ENCODE results near the gene WFS1.

The WFS1 gene

DNA sequence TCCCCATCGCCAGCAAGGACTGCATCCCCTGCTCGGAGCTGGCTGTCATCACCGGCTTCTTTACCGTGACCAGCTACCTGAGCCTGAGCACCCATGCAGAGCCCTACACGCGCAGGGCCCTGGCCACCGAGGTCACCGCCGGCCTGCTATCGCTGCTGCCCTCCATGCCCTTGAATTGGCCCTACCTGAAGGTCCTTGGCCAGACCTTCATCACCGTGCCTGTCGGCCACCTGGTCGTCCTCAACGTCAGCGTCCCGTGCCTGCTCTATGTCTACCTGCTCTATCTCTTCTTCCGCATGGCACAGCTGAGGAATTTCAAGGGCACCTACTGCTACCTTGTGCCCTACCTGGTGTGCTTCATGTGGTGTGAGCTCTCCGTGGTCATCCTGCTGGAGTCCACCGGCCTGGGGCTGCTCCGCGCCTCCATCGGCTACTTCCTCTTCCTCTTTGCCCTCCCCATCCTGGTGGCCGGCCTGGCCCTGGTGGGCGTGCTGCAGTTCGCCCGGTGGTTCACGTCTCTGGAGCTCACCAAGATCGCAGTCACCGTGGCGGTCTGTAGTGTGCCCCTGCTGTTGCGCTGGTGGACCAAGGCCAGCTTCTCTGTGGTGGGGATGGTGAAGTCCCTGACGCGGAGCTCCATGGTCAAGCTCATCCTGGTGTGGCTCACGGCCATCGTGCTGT lies 31.5 kb downstream of the WFS1 start:
- no peak for DNase-seq

DNA sequence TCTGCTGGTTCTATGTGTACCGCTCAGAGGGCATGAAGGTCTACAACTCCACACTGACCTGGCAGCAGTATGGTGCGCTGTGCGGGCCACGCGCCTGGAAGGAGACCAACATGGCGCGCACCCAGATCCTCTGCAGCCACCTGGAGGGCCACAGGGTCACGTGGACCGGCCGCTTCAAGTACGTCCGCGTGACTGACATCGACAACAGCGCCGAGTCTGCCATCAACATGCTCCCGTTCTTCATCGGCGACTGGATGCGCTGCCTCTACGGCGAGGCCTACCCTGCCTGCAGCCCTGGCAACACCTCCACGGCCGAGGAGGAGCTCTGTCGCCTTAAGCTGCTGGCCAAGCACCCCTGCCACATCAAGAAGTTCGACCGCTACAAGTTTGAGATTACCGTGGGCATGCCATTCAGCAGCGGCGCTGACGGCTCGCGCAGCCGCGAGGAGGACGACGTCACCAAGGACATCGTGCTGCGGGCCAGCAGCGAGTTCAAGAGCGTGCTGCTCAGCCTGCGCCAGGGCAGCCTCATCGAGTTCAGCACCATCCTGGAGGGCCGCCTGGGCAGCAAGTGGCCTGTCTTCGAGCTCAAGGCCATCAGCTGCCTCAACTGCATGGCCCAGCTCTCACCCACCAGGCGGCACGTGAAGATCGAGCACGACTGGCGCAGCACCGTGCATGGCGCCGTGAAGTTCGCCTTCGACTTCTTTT lies 32.2 kb downstream of the WFS1 start:
- no peak for DNase-seq

DNA sequence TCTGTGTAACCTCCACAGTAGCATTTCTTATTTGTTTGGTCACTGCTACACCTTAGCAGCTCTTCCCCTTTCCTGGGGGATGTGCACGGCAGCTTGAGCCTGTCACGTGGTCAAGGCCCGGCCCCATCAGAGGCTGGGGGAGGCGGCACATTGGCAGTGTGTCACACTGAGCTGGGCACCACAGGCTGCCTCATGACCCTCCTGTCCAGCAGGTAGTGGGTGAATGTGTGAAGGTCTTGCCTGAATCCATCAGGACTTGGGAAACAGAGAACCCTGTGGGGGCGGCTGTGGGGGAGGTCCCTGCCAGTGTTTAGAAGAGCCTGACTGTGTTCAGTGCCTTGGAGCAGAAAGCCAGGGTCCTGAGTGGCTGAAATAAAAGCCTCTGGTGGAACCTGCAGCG lies 33.2 kb downstream of the WFS1 start:
- no peak for DNase-seq

DNA sequence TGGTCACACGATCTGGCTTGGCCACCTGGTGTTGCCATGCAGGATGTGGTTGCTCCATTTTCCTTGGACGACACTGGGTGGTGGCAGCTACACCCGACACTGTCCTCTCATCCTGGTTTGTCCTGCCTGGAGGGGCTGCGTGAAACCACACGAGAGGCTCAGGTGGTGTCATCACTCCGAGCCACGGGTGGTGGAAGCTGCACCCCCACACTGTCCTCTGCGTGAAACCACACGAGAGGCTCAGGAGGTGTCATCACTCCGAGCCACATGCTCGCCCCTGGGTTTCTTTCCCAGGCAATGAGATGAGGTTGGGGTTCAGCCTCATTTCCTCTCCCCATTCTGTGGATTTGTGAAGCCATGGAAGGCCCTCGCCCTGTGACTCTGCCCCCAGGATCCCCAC lies 34.3 kb downstream of the WFS1 start:
- DNase-seq = no peak

DNA sequence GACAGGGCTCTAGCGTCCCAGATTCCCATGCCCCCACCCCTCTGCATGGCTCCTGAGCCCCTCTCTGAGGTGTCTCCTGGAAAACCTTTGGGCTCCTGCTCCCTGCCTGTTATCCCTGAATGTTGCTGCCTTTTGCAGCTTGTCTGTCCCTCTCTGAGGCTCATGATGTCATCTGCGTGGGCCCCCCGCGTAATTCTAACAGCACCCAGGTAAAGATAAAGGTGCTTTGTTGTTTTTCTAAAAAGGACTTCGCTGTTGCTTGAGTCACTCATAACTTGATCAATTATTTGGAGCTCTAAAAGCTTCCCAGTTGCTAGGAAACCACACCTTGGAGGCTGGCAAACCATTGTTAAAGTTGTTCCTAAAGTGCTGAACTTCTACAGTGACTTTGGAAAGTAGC lies 36.6 kb downstream of the WFS1 start:
- DNase-seq = no peak

DNA sequence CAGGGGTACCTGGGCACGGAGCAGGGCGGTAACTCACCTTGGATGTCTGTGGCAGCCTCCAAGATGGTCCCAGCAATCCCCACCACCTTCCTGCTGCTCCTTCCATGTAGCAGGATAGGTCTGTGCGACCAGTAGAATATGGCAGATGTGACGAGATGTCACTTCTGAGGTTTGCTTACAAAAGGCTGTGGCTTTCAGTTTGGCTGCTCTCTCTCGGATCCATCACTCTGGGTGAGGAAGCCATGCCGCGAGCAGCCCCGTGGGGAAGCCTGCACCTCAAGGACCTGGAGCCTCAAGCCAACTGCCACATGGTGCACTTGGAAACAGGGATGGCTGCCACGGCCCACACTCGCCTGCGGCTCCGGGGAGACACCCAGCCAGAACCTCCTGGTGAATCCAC lies 37.6 kb downstream of the WFS1 start:
- no peak for DNase-seq

DNA sequence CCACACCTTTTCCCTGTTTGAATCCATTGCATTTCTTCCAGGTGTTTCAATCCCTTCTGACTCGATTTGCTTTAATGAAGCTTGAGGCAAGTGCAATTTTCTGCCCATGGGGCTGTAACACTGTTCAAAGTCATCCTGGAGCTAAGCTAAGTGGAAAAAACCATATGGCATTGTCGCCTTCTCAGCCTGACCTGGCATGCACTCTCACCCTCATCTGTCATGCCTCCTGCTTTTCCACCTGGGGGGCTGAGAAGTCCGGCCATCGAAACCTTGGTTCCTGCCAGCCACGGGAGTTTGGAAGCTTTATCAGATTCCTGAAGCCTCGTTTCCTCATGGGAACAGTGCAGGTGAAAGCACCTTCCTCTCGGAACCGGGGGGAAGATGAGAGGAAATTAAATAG lies 38.2 kb downstream of the WFS1 start:
- DNase-seq = no peak

DNA sequence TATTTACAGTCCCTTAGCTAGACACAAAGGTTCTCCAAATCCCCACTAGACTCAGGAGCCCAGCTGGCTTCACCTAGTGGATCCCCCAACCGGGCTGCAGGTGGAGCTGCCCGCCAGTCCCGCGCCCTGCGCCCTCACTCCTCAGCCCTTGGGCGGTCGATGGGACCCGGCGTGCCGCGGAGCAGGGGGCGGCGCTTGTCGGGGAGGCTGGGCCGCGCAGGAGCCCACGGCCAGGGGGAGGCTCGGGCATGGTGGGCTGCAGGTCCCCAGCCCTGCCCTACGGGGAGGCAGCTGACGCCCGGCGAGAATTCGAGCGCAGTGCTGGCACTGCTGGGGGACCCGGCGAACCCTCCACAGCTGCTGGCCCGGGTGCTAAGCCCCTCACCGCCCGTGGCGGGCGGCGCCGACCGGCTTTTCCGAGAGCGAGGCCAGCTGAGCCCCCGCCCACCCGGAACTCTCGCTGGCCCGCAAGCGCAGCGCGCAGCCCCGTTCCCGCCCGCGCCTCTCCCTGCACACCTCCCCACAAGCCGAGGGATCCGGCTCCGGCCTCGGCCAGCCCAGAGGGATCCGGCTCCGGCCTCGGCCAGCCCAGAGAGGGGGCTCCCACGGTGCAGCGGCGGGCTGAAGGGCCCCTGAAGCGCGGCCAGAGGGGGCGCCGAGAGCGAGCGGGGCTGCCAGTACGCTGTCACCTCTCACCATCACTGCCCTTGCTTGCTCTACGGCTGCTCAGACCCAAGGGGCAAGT lies 39.4 kb downstream of the WFS1 start:
- DNase-seq = no peak

DNA sequence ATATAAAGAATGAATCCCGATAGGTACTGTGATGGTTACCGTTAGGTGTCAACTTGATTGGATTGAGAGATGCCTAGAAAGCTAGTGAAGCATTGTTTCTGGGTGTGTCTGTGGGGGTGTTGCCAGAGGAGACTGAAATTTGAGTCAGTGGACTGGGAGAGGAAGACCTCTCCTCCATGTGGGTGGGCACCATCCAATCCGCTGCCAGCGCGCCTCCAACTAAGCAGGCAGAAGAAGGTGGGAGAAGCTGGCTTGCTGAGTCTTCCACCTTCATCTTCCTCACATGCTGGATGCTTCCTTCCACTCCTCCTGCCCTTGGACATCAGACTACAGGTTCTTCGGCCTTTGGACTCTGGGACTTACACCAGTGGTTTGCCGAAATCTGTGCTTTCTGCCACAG lies 40.1 kb downstream of the WFS1 start:
- no peak for DNase-seq

DNA sequence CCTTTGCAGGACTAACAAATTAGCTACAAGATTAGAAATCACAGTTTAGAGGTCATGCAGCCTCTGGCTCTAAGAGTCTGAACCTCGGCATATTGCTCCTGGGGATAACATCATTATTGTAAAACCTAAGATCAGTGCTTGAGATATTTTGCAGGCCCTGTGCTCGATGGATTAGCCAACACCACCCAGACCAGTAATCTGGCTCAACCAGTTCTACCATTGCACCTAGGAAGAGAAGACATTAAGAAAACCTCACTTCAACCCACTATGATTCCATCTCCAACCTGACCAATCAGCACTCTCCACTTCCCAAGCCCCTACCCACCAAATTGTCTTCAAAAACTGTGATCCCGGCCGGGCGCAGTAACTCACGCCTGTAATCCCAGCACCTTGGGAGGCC lies 43.6 kb downstream of the WFS1 start:
- no peak for DNase-seq

DNA sequence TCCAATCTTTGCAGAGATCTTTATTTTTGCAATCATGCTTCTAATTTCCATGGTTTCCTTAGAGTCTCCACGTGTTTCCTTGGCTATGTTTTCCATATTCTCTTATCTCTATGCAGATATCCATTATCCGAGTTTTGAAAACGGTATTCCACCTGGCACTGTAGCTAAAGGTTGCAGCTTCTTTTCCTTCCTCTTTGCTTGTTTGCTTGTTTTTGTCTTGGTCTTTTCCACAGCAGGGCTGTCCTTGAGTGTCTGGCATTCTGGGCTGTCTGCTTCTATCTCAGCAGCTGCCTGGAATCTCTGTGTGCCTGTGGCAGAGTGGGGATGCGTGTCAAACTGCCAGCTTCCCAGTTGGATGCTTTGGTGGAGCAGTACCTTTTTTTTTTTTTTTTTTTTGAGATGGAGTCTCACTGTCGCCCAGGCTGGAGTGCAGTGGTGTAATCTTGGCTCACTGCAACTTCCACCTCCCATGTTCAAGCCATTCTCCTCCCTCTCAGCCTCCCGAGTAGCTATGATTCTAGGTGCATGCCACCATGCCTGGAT lies 46.9 kb downstream of the WFS1 start:
- no peak for DNase-seq

DNA sequence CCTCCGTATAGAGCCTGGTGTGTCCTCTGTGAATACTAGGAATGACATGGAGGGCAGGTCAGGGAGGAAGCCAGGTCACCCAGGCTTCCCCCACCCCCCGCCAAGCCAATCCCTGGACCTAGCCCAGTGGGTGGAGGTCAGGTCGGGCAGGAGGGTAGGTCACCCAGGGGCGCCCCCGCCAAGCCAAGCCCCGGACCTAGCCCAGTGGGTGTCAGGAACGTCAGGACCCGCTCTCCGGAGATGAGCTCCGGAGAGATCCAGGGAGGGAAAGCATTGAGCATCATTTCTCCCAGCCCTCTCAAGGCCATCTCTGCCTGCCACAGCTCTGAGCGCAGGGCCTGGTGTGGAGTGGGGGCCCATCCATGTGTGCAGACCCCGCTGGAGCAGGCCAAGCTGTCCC lies 48.6 kb downstream of the WFS1 start:
- DNase-seq = no peak

DNA sequence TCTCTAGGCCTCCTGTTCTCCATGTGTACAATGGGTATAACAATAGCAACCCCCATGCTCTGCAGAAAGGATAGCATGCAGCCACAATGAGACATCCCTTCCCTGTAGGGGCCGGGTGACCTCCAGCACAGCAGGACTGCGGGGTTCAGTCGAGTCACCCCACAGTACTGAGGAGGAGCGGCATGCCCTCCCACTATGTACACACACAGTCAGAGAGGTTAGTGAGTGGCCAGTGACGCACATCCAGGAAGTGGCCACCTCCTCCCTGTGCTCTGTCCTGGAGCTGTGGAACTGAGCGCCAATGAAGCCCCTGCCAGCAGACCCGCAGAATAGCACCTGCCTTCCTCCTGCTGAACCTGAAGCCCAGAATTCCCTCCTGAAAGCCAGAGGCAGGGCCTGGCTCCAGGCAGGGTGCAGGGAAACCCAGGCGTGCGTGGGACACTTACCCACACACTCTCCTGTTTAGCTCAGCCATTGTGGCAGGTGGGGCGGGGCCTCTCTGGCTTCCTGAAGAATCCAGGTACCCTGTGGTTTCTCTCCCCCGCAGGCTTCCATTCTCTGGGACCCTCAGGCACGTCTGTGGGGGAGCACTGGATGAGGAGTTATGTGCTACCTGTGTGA lies 50.0 kb downstream of the WFS1 start:
- no peak for DNase-seq

DNA sequence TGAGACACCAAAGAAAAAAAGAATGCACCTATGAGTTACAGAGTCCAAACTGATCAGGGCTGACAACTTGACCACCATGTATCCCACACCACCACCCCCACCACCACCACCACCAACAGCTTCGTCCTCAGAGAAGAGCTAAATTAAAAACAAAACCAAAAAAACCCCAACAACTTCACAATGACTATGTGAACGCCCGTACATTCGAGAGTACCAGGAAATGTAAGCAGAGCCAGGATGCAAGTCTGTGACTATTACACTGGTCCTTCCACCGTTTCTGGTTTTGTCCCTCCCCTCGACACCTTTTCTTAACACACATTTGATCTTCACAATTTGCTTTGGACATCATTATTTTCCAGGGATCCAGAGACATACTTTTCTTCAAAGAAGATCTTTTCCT lies 51.0 kb downstream of the WFS1 start:
- DNase-seq = no peak

DNA sequence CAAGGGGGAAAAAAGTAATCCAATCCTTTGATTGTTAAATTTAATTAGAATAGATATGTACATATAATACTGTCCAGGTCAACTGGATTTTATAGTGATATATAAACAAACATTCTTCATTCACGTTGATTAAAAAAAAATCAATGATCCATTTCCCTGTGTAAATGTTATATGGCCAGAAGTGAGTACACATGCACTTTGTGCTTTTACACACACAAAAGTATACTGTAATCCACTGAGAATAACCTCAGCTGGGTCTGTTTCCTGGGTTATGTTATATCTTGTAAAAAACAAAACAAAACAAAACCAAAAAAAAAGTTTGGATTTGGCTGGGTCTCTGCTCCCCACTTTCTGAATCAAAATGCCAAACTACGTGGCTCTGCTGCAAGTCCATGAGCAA lies 51.7 kb downstream of the WFS1 start:
- no peak for DNase-seq

DNA sequence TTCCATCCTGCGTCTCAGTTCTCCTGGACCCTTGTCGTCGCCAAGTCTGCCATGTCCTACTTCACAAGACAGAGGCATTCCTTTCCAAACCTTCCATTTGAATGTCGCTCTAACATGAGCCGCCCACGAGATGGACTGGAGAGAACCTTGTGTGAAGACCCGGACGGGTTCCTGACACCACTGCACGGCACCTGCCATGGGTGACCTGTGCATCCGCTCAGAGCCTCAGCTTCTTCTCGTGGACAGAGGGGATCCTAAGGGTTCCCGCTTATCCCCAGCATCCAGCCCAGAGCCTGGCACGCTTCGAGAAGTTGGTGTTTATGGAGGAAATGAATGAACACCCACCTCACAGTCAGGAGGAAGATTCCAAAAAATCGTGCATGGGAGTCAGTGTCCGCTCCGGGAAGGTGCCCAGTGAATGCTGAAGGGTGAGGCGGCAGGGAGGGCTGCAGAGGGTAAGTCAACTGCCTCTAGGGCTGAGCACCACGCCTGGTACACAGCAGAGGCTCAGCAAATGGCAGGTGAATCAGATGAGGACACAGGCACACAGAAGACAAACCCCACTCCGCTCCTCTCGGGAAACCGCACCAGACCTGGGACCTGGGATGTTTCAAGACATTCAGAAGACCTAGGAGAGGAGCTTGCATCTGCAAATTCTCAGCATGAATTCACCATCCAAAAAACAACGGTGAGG lies 52.6 kb downstream of the WFS1 start:
- no peak for DNase-seq

DNA sequence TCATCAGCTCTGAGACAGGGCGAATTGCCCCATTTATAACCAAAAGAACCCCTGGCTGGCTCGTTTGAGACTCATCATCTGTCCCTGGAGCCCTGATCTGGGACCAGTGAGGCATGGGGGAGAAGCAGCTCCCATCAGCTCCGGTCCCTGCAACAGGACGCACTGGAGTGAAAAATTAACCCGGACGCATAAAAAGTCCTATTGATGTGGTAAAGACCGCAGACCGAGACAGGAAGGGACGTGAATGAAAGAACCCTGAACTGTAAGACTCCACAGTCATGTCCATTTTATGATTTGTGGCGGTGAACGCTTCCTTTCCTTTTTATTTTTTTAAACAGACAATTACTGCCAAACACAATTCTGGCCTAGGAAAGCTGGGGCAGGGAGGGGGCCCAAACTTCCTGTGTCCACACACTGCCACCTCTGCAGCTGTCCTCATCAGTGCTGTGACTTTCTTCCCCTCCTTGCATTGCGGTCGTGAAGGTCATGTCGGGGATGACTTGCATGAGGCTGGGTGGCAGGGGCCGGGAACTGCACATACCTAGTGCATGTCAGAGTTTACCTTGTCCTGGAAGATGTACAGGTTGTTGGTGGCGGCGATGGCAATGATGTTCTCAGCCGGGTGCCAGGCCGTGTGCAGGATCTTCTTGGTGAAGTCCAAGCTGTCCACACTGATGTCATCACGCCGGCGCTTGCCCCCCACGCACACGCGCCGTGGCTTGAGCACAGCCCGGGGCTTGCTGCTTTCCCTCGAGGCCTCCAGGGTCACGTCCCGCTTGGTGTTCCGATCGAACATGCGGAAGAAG lies 53.3 kb downstream of the WFS1 start:
- DNase-seq = no peak

DNA sequence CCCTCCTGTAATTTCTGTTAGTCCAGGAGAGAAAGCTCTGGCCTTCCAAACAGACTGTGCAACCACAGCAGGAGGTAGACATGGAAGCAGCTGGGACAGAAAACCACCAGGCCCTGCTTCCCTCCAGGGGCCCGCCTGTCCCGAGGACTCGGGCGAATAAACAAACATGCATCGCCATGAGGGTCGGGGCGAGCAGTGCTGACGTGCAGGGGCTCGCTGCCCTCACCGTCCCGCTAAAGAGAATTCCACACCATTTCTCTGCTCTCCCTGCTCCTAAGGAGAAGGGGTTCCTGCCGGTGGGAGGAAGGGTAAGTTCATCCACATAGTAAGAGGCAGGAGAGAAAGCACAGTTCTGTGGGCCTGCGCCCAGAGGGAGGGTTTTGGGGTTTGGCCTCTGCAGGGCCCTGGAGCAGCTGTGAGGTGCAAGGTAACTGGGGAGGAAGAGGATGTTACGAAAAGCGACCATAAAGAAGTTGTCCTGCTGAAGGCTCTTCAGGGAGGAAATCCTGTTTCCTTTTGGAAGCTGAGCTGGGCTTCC lies 54.9 kb downstream of the WFS1 start:
- DNase-seq = no peak

DNA sequence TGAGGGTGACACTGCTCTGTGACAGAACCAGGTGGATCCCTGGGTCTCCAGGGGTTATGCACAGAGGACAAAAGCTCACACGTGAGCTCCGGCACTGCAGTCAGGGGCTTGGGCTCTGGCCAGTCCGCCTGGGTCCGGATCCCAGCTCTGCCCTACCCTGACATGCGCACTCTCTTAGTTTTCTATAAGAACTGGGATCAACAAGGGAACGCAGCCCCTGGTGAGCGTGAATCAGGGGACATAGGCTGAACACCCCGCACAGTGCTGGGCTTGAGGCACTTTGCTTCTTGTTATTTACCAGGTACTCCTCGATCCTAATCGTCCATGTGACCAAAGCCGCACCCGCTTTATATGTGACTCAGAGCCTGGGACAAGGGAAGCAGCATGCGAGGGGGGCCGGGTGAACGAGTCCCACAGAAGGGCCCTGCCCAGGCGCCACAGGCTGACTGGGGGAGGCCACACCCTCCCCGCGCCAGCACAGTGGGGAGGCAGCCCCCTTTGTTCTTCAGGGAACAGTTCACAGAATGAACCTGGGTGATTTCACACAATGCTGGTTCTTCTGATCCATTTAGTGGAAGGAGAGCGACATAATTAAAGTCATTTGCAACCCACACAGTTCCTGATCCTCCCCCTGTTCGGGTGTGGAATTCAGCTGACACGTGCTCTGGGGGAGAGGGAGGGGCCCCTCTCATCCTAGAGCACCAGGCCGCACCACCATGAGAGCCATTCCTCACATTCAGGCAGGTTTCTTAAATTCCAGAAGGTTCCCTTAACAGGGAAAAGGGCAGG lies 55.5 kb downstream of the WFS1 start:
- no peak for DNase-seq

DNA sequence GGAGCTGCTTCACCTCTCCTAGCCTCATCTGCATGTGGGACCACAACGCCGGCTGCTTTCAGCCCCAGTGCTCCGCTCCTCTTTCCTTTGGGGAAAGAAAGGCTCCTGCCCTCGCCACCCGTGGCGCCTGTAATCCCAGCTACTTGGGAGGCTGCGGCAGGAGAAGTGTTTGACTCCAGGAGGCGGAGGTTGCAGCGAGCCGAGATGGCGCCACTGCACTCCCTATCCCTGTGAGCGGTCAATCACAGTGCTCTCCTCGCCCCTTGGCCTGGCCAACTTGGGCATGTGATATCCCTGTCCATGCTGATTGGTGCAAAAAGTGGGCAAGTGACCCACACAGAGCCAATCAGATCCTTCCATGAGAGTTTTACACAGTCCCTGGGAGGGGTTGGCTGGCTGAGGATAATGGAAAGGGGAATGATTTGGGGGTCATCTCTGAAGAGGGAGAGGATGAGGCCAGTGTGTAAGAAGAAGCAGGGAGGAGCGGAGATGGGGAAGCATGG lies 56.2 kb downstream of the WFS1 start:
- DNase-seq = no peak
